ENCODE results near the gene ADAM12.
"Not testable (repeated sequence)": the region's sequence is repeated elsewhere in the genome, so short reads cannot be mapped to it uniquely, and the experiment has no call there.

The ADAM12 gene

DNA sequence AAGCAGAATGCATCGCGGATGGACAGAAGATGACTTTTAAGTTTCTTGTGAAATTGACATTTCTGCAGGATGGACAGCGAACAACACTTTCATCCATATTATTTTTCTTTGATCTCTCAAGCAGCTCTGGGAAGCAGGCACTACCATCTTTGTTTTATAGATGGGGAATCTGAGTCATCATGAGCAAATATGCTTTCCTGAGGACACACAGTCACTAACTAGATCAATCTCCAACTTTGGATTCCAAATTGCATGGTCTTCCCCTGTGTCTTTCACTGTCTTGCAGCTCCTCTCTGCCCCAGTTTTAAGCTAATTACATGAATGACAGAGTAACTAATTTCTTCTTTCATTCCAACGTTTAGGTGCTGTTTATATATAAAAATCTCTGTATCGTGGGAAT lies 201.5 kb downstream of the ADAM12 start:
- no peak for DNase-seq (ENCODE audit: low read depth in 3 of 3, low spot score in 1 of 3)

DNA sequence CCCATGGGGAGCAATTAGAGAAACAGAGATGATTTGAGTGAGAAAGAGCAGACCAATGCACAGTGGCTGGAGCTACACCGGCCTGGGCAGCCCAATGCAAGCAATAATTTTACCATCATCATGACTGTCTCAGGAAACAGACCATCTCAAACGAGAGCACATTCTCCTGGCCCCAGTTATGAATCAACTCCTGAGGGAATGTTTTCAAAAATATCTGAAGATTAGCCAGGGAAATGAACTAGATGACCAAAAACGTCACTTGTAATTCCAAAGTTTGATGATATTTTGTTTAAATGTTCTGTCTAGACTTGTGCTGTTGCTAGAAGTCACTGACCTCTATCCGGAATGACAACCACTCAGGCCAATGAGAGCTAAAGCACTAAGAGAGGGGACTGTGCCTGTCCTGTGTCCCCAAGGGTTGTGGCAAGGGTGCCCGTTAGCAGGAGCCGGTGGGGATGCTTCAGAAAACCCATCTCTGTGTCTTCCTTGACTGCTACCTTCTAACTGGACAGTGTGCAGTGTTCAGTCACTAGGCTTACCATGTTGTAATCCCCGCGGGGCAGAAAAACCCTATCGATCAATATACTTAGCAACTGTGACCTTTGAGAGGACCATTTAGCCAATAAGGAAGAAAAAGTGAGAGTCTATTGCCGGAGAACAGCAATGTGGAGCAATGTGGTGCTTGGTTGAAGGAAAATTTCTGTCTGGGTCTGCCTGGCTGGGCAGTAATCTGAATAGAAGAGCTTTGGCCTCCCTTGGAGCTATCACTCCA lies 202.4 kb downstream of the ADAM12 start:
- no peak for DNase-seq (ENCODE audit: low read depth in 3 of 3, low spot score in 1 of 3)

DNA sequence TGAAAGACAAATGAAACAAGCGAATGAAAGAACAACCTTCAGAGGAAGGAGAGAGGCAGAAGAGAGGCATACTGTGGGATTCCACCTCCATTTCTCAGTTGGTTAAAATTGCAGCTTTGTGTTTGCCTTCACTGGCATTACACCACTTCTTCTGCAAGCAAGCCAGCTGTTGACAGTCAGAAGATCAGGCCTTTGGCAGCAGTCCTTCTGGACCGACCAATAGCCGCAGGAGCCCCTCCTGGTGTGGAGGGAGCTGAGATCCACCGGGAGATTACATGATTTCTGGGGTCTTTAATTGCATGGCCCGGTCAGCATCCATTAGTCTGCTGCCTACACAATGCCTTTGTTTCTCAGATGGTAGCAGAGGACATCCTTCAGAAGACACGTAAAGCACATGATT lies 206.7 kb downstream of the ADAM12 start:
- DNase-seq (ENCODE audit: low read depth in 3 of 3, low spot score in 1 of 3) = no peak

DNA sequence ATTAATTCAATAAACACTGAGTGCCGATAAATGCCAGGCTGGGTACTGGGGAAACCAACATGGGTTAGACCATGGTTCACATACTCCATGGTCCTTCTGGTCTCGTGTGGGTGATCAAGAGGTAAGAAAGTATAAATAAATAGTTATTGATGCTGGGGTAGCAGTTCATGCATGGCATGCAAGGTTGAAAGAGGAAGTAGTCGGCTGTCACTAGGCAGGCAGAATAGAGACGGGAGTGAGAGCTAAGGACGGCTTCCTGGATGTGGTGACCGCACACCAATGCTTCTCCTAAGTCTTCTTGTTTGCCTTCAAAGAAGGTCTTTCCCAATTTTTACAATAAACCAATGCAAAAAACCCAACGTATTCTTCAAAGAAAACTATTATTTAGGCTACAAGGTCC lies 208.6 kb downstream of the ADAM12 start:
- no peak for DNase-seq (ENCODE audit: low read depth in 3 of 3, low spot score in 1 of 3)

DNA sequence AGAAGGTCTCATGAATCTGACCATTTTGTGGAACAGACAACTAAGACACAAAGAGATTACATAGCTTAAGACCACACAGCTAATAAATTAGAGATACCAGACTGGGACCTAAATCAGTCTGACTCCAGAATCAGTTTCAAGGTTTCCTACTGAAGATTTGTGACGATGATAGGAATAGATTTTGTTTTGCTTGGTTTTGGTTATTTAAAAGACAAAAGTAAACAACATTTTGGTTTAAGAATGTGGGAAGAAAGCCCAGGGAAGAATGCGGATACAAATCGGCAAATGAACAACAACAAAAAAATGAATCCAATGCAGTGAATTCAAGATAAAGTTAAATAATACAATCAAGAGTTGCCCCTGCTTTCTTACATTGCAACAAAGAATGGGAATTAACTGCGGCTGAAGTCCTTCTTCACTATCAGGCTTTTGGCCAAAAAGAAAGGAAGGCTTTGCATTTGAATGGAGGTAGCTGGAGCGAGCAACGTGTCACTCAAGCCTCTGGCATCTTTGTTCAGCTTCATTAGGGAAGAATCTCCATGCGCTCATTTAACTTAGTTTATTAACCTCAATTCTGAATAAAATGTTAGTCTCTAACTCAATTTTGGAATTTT lies 210.8 kb downstream of the ADAM12 start:
- DNase-seq (ENCODE audit: low read depth in 3 of 3, low spot score in 1 of 3) = no peak

DNA sequence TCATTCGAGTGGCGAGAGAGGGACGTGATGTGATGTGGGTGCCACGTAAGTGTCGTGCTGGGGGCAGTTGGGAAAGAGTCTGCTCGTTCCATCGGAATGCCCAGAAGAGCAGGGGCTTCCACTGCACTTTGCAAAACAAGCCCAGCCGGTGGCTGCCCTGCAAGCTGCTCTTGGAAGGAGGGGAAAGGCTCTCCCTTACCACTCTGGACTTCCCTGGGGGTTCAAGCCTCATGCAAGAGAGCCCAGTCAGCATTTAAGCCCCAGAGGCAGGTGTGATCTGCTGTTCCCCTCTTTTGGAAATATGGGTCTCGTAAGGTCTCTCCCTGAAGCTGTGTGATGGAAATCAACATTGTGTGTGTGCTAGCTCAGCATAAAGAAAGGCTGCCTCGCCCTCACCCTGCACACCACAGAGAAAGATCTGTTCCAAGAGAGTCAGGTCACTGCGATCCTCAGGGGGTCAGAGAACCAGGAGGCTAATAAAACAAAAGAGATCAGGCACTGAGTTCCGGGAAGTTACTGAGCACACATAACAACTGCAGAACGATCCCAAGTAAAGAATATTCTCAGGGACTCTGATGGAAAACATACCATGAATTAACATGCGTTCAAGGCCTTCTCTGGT lies 212.5 kb downstream of the ADAM12 start:
- no peak for DNase-seq (ENCODE audit: low read depth in 3 of 3, low spot score in 1 of 3)

DNA sequence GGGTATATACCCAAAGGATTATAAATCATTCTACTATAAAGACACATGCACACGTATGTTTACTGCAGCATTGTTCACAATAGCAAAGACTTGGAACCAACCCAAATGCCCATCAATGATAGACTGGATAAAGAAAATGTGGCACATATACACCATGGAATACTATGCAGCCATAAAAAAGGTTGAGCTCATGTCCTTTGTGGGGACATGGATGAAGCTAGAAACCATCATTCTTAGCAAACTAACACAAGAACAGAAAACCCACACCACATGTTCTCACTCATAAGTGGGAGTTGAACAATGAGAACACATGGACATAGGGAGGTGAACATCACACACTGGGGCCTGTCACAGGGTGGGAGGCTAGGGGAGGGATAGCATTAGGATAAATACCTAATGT lies 215.5 kb downstream of the ADAM12 start:
- not testable (repeated sequence) for DNase-seq (ENCODE audit: low read depth in 3 of 3, low spot score in 1 of 3)

DNA sequence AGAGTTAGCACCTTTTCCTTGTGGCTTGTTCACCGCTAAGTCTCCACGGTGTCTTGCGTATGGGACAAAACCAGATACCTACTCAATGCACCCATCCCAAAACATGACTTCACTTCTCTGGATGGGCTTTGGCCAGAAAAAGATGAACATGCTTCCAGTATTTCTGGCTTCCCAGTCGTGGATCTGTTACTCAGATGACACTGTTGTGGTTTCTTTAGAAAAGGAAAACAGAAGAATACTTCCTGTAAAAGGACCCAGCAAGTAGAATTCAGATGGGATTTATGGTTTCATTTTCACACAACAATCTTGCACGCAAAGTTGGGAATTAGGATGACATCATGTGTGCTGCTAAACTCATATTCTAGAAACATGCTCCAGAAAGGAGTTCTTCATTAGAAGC lies 216.7 kb downstream of the ADAM12 start:
- no peak for DNase-seq (ENCODE audit: low read depth in 3 of 3, low spot score in 1 of 3)

DNA sequence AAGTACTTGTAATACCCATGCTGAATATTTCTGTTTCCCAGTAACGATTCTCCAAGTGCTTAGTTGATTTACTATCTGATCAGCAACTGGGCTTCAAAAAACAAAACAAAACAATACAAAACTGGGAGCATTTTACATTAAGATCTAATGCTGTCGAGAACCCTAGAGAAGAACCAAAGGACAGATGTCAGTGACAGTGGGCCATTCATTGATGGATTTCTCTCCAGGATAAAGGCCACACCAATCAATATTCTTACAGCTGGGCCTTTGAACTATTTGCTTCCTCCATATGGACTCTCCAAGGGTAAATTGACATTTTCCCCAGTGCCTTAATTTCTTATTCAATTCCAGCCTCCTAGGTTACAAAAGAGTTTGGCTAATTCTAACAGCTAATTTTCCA lies 217.5 kb downstream of the ADAM12 start:
- DNase-seq (ENCODE audit: low read depth in 3 of 3, low spot score in 1 of 3) = no peak

DNA sequence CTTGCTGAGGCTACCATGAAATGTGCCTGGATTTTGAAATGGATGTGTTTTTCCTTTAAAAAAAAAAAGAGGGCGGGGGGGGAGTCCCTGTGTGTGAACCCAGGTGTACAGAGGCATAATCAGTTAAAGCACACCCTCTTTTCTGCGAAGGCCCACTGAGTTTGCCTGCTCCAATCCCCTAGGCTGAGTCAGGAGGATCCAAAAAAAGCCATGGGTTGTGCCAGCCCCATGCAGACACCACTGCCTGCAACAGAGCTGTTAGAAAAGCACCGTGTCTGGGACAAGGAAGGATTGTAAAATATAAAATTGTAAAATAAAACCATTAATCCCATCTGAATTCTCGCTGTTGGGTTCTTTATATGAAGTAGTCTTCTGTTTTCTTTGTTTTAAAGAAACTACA lies 217.9 kb downstream of the ADAM12 start:
- no peak for DNase-seq (ENCODE audit: low read depth in 3 of 3, low spot score in 1 of 3)

DNA sequence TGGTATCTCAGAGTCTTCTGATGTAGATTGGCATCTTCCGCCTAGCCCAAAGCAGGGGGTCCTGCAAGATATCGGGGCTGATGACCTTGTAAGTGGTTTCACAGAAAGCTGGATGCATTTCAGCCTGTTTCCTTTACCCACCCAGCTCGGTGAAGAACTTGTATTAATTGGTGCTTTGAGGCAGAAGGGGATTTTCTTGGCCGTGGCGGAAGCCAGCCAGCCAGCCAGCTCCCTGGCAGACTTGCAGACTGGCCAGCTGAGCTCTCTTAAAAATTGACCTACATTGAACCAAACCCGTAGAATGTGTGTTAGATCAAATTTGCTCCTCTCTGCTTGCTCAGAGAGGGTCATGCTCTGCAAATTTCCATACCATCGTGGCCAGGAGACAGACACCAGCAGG lies 218.4 kb downstream of the ADAM12 start:
- DNase-seq (ENCODE audit: low read depth in 3 of 3, low spot score in 1 of 3) = no peak

DNA sequence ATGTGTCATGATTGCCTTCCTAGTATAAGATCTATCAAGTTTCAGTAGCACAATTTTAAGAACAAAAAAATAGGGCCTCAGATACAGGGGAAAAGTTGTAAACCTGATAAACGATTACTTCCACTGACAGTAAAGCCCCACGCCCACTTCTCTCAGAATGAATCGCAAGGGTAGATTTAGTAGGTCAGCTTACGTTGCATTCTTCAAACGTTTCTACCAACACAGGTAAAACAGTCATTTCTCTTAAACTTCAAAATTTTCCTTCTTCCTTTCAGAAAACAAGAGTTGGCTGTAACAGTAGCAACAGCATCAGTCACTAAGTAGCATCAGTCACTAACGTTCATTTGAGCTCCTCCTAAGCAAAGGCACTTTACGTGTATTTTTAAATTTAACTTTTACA lies 221.5 kb downstream of the ADAM12 start:
- DNase-seq (ENCODE audit: low read depth in 3 of 3, low spot score in 1 of 3) = no peak

DNA sequence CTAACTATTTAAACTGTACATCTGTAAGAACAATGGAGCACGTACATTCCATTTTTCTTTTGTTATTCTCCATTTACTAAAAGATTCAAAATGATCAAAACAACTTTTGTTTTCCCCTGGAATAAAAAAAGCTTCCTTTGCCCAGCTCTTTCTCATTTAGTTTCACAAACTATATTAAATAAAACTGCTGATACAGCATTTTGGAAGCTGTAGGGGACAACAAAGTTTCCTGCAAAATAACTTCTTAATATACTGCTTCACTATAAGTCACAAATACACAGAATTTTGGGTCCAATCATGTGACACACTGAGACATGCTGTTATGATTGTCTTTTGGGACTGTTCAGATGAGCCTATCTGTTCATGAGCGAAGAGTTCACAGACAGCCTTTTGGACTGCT lies 222.4 kb downstream of the ADAM12 start:
- no peak for DNase-seq (ENCODE audit: low read depth in 3 of 3, low spot score in 1 of 3)

DNA sequence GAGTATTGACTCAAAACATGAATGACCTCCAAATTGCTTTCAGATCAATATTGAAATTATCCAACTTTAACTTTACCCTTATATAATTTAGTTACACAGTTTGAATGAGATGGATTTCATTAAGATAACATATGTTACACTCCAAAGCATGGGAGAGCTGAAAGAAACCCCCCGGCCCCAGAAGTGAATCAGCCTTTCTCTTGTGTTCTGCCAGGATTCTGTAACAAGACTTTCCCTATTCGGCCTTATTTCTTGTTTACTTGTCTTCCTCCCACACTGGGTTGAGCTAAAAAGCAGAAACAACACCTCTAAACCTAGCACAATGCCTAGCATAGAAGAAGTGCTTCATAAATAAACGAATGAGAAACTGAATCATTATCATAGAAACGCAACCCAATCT lies 224.8 kb downstream of the ADAM12 start:
- DNase-seq (ENCODE audit: low read depth in 3 of 3, low spot score in 1 of 3) = no peak

DNA sequence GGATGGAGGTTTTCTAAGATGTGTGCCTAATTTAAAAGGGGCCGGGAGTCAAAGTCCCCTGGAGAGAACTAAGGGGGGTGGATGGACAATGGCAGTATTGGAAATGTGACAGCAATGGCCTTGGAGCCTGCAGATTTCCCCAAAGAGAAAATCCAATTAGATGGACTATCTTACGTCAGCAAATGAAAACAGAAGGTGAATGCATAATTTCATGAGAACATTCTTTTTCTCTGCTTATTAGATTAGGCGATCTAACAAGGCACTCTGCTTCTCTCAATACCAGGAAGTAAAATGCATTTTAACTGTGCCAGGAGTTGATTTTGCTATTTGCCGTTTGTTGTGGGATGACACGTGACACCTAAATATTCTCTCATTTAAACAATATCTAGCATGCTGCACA lies 226.6 kb downstream of the ADAM12 start:
- no peak for DNase-seq (ENCODE audit: low read depth in 3 of 3, low spot score in 1 of 3)

DNA sequence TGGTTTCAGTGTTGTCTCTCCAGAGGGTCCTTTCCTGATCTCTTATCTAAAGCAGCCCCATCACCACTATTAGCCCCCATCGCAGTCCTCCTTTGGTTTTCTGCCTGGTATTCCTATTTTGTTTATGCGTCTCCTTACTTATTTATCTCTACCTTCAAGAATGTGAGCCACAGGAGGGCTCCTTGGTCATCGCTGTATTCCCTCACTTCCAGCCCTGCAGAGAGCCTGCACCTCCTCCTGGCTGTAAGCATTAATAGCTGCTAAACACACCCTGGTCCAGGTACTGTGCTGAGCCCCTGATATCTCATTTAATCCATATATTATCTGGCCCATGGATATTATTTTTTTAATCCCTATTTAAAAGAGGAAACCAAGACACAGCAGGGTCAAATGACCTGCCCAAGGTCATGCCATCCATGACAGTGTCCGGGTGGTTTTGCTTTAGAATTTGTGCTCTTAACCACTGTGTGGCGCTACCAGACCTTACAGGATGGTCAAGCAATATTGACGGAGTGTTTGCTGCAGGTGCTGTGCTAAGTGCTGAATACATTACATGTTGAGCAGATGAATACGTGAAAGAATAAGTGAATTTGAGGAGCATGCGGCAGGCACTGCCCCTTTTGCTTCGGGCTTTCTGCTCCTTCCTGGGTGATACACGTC lies 227.2 kb downstream of the ADAM12 start:
- no peak for DNase-seq (ENCODE audit: low read depth in 3 of 3, low spot score in 1 of 3)

DNA sequence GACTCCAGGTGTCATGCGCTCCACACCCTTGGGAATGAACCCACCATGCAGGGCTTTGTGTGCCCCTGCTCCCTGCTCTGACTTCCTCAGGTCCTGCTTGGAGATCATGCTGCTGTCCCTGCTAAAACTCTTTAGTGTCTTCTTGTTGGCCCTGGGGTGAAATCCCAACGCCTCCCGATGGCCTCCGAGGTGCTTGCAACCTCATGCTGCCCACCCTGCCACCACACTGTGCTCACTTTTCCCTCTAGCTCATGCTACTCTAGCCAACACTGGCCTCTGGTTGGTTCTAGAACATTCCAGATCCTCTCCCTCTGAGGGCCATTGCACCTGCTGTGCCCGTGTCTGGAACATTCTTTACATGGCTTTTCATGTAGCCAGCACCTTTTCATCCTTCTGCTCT lies 227.7 kb downstream of the ADAM12 start:
- no peak for DNase-seq (ENCODE audit: low read depth in 3 of 3, low spot score in 1 of 3)

DNA sequence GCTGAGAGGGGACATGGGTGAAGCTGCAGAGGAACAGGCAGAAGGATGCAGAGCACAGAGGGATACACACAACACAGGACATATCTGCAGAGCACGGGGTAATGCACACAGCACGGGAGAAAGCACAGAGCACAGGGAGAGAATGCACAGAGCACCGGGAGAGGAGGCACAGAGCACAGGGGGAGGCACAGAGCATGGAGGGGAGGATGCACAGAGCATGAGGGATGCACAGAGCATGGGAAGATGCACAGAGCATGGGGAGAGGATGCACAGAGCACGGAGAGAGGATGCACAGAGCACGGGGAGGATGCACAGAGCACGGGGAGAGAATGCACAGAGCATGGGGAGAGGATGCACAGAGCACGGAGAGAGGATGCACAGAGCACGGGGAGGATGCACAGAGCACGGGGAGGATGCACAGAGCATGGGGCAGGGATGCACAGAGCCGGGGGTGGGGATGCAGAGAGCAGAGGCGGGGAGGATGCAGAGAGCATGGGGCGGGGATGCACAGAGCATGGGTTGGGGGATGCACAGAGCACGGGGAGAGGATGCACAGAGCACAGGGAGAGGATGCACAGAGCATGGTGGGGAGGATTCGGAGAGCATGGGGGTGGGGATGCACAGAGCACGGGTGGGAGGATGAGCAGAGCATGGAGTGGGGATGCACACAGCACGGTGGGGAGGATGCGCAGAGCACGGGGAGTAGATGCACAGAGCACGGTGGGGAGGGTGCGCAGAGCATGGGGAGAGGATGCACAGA lies 230.0 kb downstream of the ADAM12 start:
- no peak for DNase-seq (ENCODE audit: low read depth in 3 of 3, low spot score in 1 of 3)

DNA sequence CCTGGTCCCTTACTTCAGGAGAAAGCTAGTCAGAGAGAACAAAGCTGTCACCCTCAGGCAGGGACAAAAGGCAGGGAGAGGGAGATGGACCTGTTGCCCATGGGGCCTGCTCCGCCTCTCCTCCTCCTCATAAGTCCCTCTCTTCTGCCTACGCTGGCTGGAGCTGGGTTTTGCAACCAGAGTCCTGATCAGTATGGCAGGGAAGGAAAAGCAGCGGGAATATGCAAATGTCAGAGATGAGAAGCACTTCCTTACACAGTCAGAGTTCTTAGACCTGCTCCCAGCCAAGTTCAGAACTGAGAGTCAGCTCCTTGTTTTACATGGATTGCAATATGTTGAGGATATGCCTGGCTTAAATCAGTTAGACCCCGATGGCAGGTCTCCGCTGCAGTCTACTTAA lies 231.1 kb downstream of the ADAM12 start:
- DNase-seq (ENCODE audit: low read depth in 3 of 3, low spot score in 1 of 3) = no peak

DNA sequence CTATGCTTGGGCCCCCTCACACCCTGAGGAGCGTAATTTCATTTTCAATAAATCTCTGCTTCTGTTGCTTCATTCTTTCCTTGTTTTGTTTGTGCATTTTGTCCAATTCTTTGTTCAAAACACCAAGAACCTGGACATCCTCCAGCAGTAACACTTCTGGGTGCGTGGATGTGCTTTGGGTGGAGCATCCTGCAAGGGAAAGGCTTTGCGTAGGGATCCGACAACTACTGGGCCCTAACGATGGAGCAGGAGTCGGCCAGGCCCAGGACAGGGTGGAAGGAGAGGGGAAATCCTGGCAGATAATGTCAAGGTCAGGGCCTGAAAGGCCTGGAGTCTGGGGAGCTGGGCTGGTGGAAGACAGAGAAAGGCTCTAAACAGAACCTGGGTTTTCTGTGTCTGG lies 231.8 kb downstream of the ADAM12 start:
- no peak for DNase-seq (ENCODE audit: low read depth in 3 of 3, low spot score in 1 of 3)

DNA sequence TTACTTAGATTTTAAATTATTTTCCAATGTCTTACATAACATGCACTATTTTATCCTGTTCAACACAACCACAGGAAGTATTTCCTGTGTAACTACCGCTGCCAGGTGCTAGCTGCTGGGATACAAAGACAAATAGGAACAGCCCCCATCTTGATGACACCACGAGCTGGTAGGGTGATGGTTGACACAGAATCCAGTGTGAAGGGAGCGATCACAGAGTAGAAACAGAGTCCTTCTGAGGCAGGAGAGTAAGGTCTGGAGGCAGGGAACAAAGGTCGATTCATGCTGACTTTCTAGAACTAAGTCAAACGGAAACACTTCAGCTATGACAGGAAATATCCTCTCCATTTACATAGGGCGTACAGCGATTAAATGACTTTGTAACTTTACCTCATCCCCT lies 232.3 kb downstream of the ADAM12 start:
- DNase-seq (ENCODE audit: low read depth in 3 of 3, low spot score in 1 of 3) = no peak
